A549 (cell line): Measurements from ENCODE around the gene ALDH3B1. TPM values are rescaled to one million over a fixed set of nuclear protein-coding genes. Genes with fewer than 3 reads are reported as not detected.

Source experiments
- ATAC-seq, 2 experiments: fragments of 200-7000 bp in 1 of 2; fragments of >200 bp in 1 of 2; cut with Nextera tagmentation in 1 of 2; cut with Tn5 transposase in 1 of 2; 3 replicates each; pipeline versions ENCODE4 v1.8.0 to v1.9.1; 2018 to 2020; ENCODE audit warnings: mild to moderate bottlenecking in 1 of 2, moderate library complexity in 1 of 2
- CTCF ChIA-PET: fragments of 300-600 bp; sonication (Branson Sonifier 250); formaldehyde crosslinking; extraction: SDS; loops from one replicate; lab custom pipeline; 2021; ENCODE audit warnings: antibody characterized with exemption, inconsistent platforms; lab: Yijun Ruan, JAX
- POLR2A ChIA-PET: fragments of 350-600 bp; formaldehyde crosslinking; extraction: SDS; loops from one replicate; lab custom pipeline; 2021; ENCODE audit warnings: antibody characterized with exemption, inconsistent platforms; lab: Yijun Ruan, JAX
- DNase-seq, 2 experiments: peaks; one replicate each; pipeline versions ENCODE4 v3.0.0 to v3.0.0-alpha.2; 2011 to 2016; ENCODE audit warnings: low read depth in 1 of 2, low spot score in 1 of 2
- FAIRE-seq: peaks from 2 replicates; lab custom pipeline; 2011; peaks lifted over from hg19 to GRCh38; lab: Jason Lieb, UNC
- H3K27ac ChIP-seq, 2 experiments: fragments of >200 bp; sonication (Bioruptor Twin); formaldehyde crosslinking; 3 replicates each; pipeline ENCODE4 v1.5.1; 2016 to 2017
- H3K4me1 ChIP-seq: fragments of >200 bp; sonication (Bioruptor Twin); formaldehyde crosslinking; 3 replicates; pipeline ENCODE4 v1.6.1; 2016
- H3K4me2 ChIP-seq: fragments of >200 bp; sonication (Bioruptor Twin); formaldehyde crosslinking; 3 replicates; pipeline ENCODE4 v1.6.1; 2016
- H3K4me3 ChIP-seq: fragments of >200 bp; sonication (Bioruptor Twin); formaldehyde crosslinking; 3 replicates; pipeline ENCODE4 v1.5.1; 2016
- H3K9me3 ChIP-seq: fragments of >200 bp; sonication (Bioruptor Twin); formaldehyde crosslinking; 3 replicates; pipeline ENCODE4 v1.6.1; 2016
- BCL3 ChIP-seq: fragments of >200 bp; sonication (Bioruptor Twin); formaldehyde crosslinking; IDR thresholded peaks from 3 replicates; pipeline ENCODE4 v1.6.1; 2016
- CBX2 ChIP-seq: fragments of 200-600 bp; sonication (generic); IDR thresholded peaks from 2 replicates; pipeline ENCODE4 v1.6.1; 2016; ENCODE audit warnings: low read depth, mild to moderate bottlenecking, borderline replicate concordance
- CHD4 ChIP-seq: fragments of 200-600 bp; sonication (generic); IDR thresholded peaks from 2 replicates; pipeline ENCODE4 v1.6.1; 2016; ENCODE audit warnings: antibody characterized with exemption, mild to moderate bottlenecking, borderline replicate concordance
- EHF ChIP-seq: fragments of 250-450 bp; sonication (Bioruptor Pico); IDR thresholded peaks from 2 replicates; pipeline ENCODE4 v1.5.0; 2020; ENCODE audit warnings: mild to moderate bottlenecking
- EP300 ChIP-seq, 2 experiments: fragments of >200 bp; sonication (Bioruptor Twin); formaldehyde crosslinking; IDR thresholded peaks; 2 replicates in 1 of 2; 3 replicates in 1 of 2; pipeline ENCODE4 v1.6.1; 2016 to 2017
- ESRRA ChIP-seq: fragments of 150-350 bp; IDR thresholded peaks from 2 replicates; pipeline ENCODE4 v1.6.1; 2014; ENCODE audit warnings: mild to moderate bottlenecking, low read length, borderline replicate concordance
- FOSB ChIP-seq: fragments of 250-450 bp; sonication (Bioruptor Pico); IDR thresholded peaks from 2 replicates; pipeline ENCODE4 v1.5.0; 2020; ENCODE audit warnings: mild to moderate bottlenecking, moderate library complexity
- FOSL2 ChIP-seq, 2 experiments: fragments of 450-650 bp in 1 of 2; fragments of >200 bp in 1 of 2; sonication (Bioruptor Twin) in 1 of 2; formaldehyde crosslinking; IDR thresholded peaks; 2 replicates each; pipeline versions ENCODE4 v1.5.0 to v1.6.1; 2016 to 2020; ENCODE audit warnings: mild to moderate bottlenecking in 1 of 2, moderate library complexity in 1 of 2
- GATA3 ChIP-seq: IDR thresholded peaks from 2 replicates; pipeline ENCODE4 v1.6.1; 2012; ENCODE audit warnings: borderline replicate concordance
- HDAC2 ChIP-seq: fragments of 200-600 bp; sonication (generic); IDR thresholded peaks from 2 replicates; pipeline ENCODE4 v1.6.1; 2016
- HOXB5 ChIP-seq: fragments of 250-450 bp; sonication (Bioruptor Pico); IDR thresholded peaks from 2 replicates; pipeline ENCODE4 v1.5.0; 2020; ENCODE audit warnings: mild to moderate bottlenecking, moderate library complexity
- JUN ChIP-seq, 2 experiments: fragments of >200 bp; sonication (Bioruptor Twin); formaldehyde crosslinking; IDR thresholded peaks; 2 replicates in 1 of 2; 3 replicates in 1 of 2; pipeline ENCODE4 v1.6.1; 2016 to 2017
- MAZ ChIP-seq: fragments of 150-350 bp; IDR thresholded peaks from 2 replicates; pipeline ENCODE4 v1.6.1; 2014; ENCODE audit warnings: antibody characterized with exemption, low read depth, low read length, borderline replicate concordance
- NFE2L2 ChIP-seq: fragments of 150-350 bp; conservative IDR thresholded peaks from 2 replicates; pipeline ENCODE4 v1.6.1; 2014; ENCODE audit warnings: low read length
- NR3C1 ChIP-seq: fragments of >200 bp; sonication (Bioruptor Twin); formaldehyde crosslinking; IDR thresholded peaks from 3 replicates; pipeline ENCODE4 v1.6.1; 2017
- PBX3 ChIP-seq: IDR thresholded peaks from 2 replicates; pipeline ENCODE4 v1.6.1; 2012
- RCOR1 ChIP-seq: fragments of 150-350 bp; IDR thresholded peaks from 2 replicates; pipeline ENCODE4 v1.6.1; 2014; ENCODE audit warnings: antibody characterized with exemption, low read length, low read depth
- RNF2 ChIP-seq: fragments of 200-600 bp; sonication (generic); IDR thresholded peaks from 2 replicates; pipeline ENCODE4 v1.6.1; 2016; ENCODE audit warnings: low read depth, mild to moderate bottlenecking, antibody characterized with exemption, moderate library complexity, borderline replicate concordance
- SMC3 ChIP-seq: fragments of >200 bp; sonication (Bioruptor Twin); formaldehyde crosslinking; IDR thresholded peaks from 3 replicates; pipeline ENCODE4 v1.6.1; 2018; ENCODE audit warnings: inconsistent platforms
- SREBF2 ChIP-seq: fragments of 450-650 bp; IDR thresholded peaks from 2 replicates; pipeline ENCODE4 v1.6.1; 2014; ENCODE audit warnings: mild to moderate bottlenecking, moderate library complexity
- TP53 ChIP-seq: fragments of 250-450 bp; sonication (Bioruptor Pico); IDR thresholded peaks from 2 replicates; pipeline ENCODE4 v1.5.0; 2021; ENCODE audit warnings: mild to moderate bottlenecking, moderate library complexity
- ZFP36 ChIP-seq: fragments of 450-650 bp; IDR thresholded peaks from 2 replicates; pipeline ENCODE4 v1.6.1; 2014; ENCODE audit warnings: borderline replicate concordance; ENCODE audit not compliant: partially characterized antibody
- ZSCAN20 ChIP-seq: fragments of 250-450 bp; sonication (Bioruptor Pico); IDR thresholded peaks from 2 replicates; pipeline ENCODE4 v1.8.0; 2022; ENCODE audit warnings: mild to moderate bottlenecking, moderate library complexity
- WGBS: methylation state at CpG from one replicate; pipeline ENCODE4 v1.1.6; 2017; ENCODE audit errors: missing lambda C conversion rate; 5-methylcytosine and 5-hydroxymethylcytosine counted together
- polyA plus RNA-seq, 4 experiments: library from polyadenylated mRNA; depleted of rRNA in 3 of 4; stranded (reverse); fragments of >200 nt; fragmentation: RNase III in 1 of 4; extraction: RNeasy Plus Mini Kit Qiagen cat#74134 plus additional on column Dnase treatment in 1 of 4; gene quantifications; 2 replicates in 3 of 4; 3 replicates in 1 of 4; pipeline ENCODE4 v1.2.3, GENCODE V29; 2011 to 2017
- TF ChIP-seq, protein P1 (sequence below): IDR thresholded peaks from 2 replicates; pipeline ENCODE4 v1.6.1; 2012
- TF ChIP-seq, protein P2 (sequence below): fragments of 200-600 bp; sonication (generic); IDR thresholded peaks from 2 replicates; pipeline ENCODE4 v1.6.1; 2016; ENCODE audit warnings: antibody characterized with exemption, mild to moderate bottlenecking, moderate library complexity

The ALDH3B1 gene
- polyA plus RNA-seq, 2 of the 4 experiments (the other 2 are of a cell fraction) = 93.7 to 130 TPM

DNA sequence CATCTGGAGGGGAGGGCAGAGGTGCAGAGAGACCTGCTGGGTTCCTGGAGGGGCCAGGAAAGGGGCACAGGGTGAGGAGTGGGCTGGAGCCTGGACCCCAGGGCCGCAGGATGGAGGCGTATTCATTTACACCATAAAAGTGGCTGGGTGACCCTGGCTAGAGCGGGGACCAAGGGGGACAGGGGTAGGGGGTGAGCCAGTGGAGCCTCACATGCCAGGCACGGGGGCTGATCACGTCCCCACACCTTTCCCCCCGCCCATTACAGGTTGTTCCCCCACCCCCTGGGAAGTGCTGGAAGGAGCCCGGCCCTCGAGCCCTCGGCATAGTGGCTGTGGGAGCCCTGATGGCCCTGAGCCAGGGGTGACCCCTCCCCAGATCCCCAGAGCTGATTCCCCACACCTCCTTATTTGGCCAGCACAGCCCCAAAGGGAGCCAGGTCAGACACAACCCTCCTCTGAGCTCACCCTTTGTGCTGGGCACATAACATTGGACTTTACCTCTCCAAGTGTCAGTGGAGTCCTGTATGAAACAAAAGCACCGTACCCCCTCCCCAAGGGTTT lies 29.5 kb downstream of the ALDH3B1 start:
- ChIA-PET POLR2A (interaction anchor here (0.9 to 1.8 kb wide), 3 partner anchors 12 to 25 kb away, joined by 3 to 5 read pairs (median 3); no protein-coding TSS in a partner anchor), CTCF (interaction anchor here (1.2 to 7.3 kb wide), 4 partner anchors 17 to 169 kb away, joined by 4 to 60 read pairs (median 19); partner anchors contain the start of gene ALDH3B1)
- no peak for DNase-seq
- TF ChIP-seq PBX3 (no peak), FOSB (CRISPR knock-in tag) (no peak), GATA3 (no peak), EHF (CRISPR knock-in tag) (no peak), RCOR1 (no peak), SREBF2 (no peak), ESRRA (no peak), HOXB5 (CRISPR knock-in tag) (no peak), FOSL2 (IDR thresholded peaks at IDR 0.05) (no peak), FOSL2 (CRISPR knock-in tag; IDR thresholded peaks at IDR 0.05) (no peak), BCL3 (no peak), CHD4 (no peak), HDAC2 (no peak; the same call in 1 of the 2 replicates), TP53 (CRISPR knock-in tag) (no peak), RNF2 (no peak), ZSCAN20 (CRISPR knock-in tag) (no peak), SMC3 (no peak), NFE2L2 (no peak), MAZ (no peak), NR3C1 (no peak), CBX2 (no peak)
- TF ChIP-seq, all 56 proteins: peak for 0
- H3K4me2 ChIP-seq = peak overlapping the region; percentile 94
- peak overlapping the region; percentile 60 for H3K4me3 ChIP-seq
- WGBS = 3% methylated on average over 4 of the region's 10 CpGs
- no peaks in the 10 kb centered on the region for H3K9me3 ChIP-seq
- H3K27ac ChIP-seq = peak overlapping the region; percentile 95 to 96
- peak in 1 of 2 experiments; percentile 10; a peak in 3 of 6 replicates for ATAC-seq
- no peak for FAIRE-seq
- peaks cover 49% of the 10 kb centered on the region for H3K4me1 ChIP-seq

GRCh38 chr11:68040101-68040956 lies 30.2 kb downstream of the ALDH3B1 start:
- peak overlapping the region; percentile 95 to 96 for H3K27ac ChIP-seq

More at GRCh38 chr11:68040101-68040956, 30.2 kb downstream of the ALDH3B1 start:
- POLR2A ChIA-PET = interaction anchor here (1.8 to 2.5 kb wide), 2 partner anchors 26 to 30 kb away, joined by 5 to 9 read pairs; partner anchors contain the start of gene ALDH3B1
- H3K9me3 ChIP-seq = no peaks in the 10 kb centered on the region
- ATAC-seq = peak; percentile 9 to 55; a peak in 4 of 6 replicates
- peak; percentile 51 to 64 for DNase-seq
- no peak for FAIRE-seq
- H3K4me3 ChIP-seq = peak overlapping the region; percentile 60
- WGBS = 8% methylated on average over 11 of the region's 22 CpGs
- peaks cover 49% of the 10 kb centered on the region for H3K4me1 ChIP-seq
- TF ChIP-seq JUN (IDR thresholded peaks at IDR 0.05) (peak in 1 of 2 experiments; percentile 49; a peak in 1 of 5 replicates), EP300 (IDR thresholded peaks at IDR 0.05) (no peak), ZFP36 (peak; percentile 53), FOSL2 (IDR thresholded peaks at IDR 0.05) (no peak), FOSL2 (CRISPR knock-in tag; IDR thresholded peaks at IDR 0.05) (no peak)
- TF ChIP-seq, protein P1, sequence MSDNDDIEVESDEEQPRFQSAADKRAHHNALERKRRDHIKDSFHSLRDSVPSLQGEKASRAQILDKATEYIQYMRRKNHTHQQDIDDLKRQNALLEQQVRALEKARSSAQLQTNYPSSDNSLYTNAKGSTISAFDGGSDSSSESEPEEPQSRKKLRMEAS = peak; percentile 33
- TF ChIP-seq, protein P2, sequence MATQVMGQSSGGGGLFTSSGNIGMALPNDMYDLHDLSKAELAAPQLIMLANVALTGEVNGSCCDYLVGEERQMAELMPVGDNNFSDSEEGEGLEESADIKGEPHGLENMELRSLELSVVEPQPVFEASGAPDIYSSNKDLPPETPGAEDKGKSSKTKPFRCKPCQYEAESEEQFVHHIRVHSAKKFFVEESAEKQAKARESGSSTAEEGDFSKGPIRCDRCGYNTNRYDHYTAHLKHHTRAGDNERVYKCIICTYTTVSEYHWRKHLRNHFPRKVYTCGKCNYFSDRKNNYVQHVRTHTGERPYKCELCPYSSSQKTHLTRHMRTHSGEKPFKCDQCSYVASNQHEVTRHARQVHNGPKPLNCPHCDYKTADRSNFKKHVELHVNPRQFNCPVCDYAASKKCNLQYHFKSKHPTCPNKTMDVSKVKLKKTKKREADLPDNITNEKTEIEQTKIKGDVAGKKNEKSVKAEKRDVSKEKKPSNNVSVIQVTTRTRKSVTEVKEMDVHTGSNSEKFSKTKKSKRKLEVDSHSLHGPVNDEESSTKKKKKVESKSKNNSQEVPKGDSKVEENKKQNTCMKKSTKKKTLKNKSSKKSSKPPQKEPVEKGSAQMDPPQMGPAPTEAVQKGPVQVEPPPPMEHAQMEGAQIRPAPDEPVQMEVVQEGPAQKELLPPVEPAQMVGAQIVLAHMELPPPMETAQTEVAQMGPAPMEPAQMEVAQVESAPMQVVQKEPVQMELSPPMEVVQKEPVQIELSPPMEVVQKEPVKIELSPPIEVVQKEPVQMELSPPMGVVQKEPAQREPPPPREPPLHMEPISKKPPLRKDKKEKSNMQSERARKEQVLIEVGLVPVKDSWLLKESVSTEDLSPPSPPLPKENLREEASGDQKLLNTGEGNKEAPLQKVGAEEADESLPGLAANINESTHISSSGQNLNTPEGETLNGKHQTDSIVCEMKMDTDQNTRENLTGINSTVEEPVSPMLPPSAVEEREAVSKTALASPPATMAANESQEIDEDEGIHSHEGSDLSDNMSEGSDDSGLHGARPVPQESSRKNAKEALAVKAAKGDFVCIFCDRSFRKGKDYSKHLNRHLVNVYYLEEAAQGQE = peak; percentile 45; the same call in 1 of the 2 replicates
- peak overlapping the region; percentile 94 for H3K4me2 ChIP-seq
- CTCF ChIA-PET = interaction anchor here (0.9 to 7.3 kb wide), 6 partner anchors 12 to 257 kb away, joined by 4 to 60 read pairs (median 6); partner anchors contain the start of gene ALDH3B1
